Myocyte (in vitro differentiated cells): ENCODE results near the gene CLEC11A. TPM values are rescaled to one million over a fixed set of nuclear protein-coding genes. Genes with fewer than 3 reads are reported as not detected.
"Not testable (repeated sequence)": the region's sequence is repeated elsewhere in the genome, so short reads cannot be mapped to it uniquely, and the experiment has no call there.

Experiments used
- DNase-seq: peaks from one replicate; pipeline ENCODE4 v3.0.0-alpha.2; 2012; ENCODE audit warnings: low read depth
- total RNA-seq: library from RNA; depleted of rRNA; stranded (reverse); fragments of >200 nt; gene quantifications from 2 replicates; pipeline ENCODE4 v1.2.3, GENCODE V29; 2014

Gene CLEC11A
- total RNA-seq, 1 donor from 2014 or later = 35.5 TPM

DNA sequence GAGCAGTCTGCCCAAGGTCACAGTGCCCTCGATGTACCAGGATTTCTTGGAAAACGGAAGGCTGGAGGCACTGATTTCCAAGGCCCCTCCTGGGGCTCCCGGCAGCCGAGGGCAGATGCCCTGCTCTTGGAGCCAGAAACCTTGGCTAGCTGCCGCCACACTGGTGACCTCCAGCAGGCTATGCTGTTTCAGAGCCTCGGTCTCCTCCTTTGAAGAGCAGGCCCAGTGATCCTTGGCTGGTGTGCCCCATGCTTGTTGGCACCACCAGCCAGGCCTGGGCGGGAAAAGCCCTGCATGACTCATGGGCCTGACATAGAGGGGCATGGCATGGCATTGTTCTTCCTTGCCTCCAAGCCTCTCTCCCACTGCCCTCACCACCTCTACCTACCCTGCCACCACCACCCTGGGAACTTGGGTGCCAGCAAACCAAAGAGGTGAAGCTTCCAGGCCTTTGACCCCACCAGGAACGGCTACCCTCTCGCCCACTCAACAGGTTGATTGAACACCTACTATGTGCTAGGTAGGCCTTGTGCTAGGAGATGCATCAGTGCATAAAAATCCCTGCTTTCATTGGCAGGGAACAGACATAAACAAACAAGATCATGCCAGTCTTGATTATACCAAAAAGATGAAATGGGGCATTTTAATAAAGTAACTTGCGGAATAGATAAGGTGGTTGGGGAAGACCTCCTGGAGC, 1.6 kb upstream of the CLEC11A start:
- DNase-seq = peak; percentile 45

DNA sequence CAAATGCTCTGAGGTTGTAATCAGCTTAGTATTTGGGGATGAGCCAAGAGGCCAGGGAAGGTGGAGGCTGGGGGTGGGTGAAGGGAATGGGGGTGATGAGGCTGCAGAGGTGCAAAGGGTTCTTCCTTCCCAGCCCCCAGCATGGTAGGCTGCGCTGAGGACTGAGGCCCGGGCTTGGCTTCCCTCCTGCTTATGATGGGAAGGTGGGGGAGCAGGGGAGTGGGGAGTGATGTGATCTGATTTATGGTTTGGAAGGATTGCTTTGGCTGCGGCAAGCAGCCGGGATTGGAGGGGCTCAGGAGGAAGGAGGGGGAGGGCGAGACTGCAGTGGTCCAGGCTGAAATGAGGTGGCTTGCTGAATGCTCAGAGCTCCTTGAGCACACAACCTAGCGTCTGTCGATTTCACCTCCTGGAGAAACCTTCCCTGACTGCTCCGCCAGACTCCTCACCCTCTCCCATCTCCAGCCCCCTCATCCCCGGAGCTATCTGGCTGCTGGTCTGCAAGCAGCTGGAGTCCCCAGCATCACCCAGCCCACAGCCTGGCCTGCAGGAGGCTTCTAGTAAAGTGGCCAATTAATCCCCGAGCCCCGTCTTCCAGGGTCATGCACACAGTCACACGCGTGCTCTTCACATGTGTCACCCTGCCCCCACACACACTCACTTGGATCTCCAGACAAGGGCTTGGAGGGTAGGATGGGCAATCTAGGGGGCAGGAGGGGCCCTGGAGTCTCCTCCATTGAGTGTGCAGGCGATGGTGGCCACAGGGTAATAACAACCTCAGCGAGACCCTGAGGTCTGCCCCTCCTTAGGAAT, 757 bp upstream of the CLEC11A start:
- no peak for DNase-seq

DNA sequence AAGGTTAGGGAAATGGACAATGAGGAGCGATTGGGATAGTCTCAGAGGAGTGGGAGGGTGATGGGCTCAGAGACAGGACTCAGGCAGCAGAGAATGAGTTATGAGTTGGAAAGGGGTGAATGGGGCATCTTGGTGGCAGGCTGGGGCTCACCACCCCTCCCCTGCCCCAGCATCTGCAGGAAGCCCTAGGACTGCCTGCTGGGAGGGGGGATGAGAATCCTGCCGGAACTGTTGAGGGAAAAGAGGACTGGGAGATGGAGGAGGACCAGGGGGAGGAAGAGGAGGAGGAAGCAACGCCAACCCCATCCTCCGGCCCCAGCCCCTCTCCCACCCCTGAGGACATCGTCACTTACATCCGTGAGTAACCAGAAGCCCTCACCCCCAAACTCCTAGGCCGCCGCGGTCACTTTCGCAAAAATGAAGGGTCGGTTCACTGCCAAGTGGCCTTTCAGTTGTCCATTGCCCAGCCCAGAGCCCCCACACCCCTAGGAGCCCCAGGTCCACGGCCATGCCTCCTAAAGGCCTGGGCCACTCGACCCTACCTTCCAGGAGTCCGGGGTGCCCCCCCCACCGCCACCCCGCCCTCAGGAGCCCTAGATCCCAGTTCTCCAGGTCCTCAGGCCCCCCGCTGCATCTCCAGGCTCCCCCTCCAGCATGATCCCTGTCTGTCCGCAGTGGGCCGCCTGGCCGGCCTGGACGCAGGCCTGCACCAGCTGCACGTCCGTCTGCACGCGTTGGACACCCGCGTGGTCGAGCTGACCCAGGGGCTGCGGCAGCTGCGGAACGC, 764 bp downstream of the CLEC11A start:
- no peak for DNase-seq

DNA sequence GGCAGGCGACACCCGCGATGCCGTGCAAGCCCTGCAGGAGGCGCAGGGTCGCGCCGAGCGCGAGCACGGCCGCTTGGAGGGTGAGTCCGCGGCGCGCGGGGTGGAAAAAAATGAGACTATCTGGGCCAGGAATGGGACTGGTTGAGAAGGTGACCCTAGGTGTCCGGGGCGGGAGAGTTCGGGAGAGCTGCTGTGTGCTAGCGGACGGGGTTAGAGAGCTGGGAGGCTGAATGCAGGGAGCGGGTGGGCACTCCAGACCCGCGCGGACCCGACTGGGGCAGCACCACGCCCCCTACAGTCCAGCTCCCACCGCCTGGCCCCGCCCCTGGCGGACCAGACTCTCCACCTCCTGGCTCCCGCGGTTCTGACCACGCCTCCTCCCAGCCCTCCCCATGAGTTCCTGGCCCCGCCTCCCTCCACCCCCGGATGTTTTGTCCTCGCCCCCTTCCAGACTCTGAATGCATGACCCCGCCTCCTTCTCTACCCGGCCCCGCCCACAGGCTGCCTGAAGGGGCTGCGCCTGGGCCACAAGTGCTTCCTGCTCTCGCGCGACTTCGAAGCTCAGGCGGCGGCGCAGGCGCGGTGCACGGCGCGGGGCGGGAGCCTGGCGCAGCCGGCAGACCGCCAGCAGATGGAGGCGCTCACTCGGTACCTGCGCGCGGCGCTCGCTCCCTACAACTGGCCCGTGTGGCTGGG, 1.5 kb downstream of the CLEC11A start:
- DNase-seq = peak; percentile 100

DNA sequence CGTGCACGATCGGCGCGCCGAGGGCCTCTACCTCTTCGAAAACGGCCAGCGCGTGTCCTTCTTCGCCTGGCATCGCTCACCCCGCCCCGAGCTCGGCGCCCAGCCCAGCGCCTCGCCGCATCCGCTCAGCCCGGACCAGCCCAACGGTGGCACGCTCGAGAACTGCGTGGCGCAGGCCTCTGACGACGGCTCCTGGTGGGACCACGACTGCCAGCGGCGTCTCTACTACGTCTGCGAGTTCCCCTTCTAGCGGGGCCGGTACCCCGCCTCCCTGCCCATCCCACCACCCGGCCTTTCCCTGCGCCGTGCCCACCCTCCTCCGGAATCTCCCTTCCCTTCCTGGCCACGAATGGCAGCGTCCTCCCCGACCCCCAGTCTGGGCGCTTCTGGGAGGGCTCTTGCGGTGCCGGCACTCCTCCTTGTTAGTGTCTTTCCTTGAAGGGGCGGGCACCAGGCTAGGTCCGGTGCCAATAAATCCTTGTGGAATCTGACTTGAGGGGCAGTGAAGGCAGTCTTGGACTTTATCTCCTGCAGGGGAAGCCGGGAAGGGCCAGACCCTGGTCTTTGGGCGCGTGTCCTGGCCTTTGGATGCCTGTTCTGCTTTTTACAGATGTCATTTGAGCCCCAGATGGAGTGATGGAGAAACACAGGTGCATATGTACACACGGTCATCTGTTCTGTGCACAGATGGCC, 2.2 kb downstream of the CLEC11A start:
- DNase-seq = peak; percentile 38

DNA sequence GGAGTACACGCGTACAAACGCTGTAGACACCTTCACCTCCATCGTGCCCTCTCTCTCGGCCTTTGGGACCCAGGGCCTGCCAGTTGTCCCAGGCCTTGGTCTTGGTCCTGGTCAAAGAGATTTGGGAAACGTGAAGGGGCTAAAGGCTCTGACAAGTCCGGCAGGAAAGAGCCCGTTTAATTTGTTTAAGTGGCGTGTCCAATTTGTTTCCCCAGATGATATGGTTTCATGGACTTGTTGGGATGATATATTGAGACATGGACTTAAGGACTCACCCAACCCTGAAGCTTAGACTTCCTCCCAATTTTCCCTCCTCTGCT, 2.7 kb downstream of the CLEC11A start:
- DNase-seq = no peak

DNA sequence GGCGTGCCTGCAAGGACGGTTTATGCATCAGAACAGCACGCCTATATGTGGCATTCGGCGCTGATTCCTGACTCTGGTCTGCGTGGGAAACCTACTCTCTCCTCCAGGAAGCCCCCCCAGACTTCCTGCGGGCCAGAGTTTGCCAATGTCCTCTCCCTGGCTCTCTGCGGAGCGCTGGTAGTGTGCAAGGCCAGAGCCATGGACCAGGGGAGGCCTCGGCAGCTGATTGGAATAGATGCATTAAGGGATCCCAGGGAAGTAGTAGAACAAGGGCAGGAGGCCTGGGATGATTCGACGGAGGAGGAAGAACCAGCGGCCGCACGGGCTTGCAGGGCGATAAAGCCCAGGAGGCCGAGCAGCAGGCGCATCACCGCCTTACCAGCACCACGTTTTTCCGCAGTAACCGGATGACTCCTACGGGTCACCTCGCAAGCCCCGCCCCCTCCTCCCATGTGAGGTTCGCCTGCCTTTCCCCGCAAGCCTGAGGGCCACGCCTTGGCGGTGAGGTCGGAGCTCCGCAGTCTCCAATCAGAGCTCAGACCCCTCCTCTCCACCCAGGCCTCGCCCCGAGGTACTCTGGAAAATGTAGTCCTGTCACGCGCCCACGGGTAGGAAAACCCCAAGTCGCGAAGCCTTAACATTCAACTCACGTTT, 5.0 kb downstream of the CLEC11A start:
- DNase-seq = no peak

DNA sequence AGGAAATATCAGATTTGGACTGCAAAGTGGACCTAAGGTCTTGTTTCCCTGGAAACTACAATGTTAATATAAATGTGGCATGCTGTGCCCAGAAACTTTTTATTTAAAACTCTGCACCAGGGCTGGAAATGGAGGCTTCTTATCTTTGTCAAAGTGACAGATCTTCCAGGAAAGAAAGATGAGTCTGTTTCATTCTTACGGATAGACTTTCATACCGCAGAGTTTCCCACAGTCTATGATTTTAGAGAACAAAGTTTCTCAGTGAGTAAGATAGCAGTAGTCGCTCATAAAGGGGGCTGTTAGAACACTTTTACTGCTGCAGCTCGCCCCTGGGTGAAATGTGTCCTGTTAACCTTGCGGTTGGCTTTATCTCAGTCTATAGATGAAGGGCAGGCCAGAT, 6.7 kb downstream of the CLEC11A start:
- DNase-seq = no peak

DNA sequence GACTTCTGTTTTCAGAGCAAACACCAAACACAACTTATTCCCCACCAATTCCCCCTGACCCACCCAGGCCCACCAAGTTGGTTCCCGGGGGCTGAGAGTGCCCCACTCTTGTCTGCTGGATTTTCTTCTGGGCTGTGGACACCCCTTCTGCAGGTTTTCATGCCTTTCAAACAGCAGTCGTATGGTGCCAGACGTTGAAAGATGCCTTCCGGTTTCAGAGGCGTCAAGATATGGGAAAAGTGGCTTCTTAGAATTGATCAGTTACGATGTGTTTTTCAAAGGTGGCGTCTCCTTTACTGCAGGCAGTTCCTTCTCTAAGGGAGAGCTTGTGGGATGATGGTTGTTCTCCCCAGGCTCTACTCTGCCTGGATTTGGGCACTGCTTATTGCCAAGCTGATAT, 12.7 kb downstream of the CLEC11A start:
- no peak for DNase-seq

DNA sequence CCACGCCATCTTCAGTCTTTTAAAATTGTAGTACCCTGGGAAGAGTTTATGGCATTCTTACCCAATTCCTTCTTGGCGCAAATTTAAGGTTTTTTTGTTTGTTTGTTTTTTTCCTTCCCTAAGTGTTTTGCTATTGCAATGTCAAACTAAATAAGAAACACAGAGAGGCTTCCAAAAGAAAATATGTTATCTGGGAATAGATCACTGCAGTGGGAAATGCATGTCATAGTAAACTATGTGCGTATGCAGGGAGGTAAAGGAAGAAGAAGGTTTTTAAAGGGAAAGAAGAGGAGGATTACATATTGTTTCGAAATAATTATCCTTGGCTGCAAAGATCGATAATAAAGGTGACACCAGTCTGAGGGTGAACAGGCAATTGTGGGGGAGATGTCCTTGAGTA, 13.2 kb downstream of the CLEC11A start:
- no peak for DNase-seq

DNA sequence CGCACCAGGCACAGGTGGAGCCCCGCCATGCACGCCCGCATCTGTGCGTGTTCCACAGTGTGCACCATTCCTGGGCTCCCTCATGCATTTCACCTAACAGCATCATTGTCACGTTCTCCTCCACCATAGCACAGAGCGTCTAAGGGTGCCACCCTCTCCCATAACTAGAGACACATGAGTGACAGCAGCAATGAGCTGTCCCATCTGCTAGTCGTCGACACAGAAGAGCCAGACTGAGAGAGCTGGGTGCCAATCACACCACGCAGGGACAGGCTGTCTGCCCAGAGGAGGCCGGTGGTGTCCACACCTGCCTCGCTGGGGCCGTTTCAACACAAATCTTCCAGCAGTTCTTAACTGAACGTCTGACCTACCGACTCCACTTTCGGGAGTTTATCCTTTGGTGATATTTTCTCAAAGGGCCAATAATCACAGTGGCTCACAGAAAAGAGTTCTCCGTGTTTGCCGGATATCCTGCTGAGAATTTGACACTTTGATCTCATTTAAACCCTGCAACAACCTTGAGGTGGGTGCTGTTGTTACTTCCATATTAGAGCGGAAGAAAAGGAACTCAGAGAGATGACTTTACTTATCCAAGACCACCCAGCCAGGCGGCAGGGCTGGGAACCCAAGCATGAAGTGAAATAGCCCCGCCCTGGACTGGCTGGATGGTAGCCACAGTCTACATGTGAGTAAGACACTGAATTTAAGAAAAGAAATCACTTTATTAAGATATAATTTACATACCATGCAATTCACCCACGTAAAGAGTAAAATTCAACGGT, 16.2 kb downstream of the CLEC11A start:
- DNase-seq = no peak

DNA sequence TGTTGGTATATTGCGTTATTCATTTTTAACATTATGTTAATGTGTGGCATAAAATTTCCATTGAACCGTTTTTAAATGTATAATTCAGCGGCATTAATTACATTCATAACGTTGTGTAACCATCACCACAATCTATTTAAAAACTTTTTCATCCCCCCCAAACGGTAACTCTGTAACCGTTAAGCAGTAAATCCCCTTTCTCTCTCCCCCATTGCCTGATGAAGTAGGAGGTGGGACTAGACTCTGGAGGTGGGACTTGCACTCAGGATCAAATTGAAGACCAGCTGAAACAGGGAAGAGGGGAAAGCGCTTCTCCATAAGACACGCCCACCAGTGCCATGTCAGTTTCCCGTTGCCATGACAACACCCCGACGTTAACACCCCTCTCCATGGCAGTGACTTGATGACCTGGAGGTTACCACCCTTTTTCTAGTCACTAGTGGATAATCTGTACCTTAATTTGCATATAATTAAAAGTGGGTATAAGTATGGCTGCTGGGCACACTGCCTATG, 16.8 kb downstream of the CLEC11A start:
- no peak for DNase-seq

DNA sequence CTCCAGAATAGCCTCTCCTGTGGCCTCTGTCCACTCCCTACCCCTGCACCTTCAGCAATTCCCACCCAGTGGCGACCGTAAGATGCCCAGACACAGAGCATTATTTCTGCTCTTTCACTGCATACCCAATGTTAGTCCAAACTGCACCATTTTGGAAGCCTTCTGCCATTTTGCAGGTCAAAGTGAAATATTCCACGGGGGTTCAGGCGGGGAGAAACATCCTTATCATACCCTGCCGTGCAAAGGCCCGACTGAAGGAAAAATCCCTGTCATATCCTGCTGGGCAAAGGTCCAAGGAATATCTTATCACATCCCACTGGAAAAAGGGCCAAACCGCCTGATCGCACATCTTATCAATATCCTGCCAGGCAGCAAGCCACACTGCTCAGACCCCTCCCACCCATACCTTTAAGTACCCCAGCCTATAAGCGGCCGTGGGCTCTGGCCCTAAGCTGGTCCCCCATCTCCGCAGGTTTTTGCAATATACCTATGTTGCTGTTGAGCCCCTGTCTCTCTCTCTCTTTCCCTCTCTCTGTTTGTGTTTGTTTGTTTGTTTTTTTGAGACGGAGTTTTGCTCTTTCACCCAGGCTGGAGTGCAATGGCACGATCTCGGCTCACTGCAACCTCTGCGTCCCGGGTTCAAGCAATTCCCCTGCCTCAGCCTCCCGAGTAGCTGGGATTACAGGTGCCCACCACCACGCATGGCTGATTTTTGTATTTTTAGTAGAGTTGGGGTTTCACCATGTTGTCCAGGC, 18.2 kb downstream of the CLEC11A start:
- no peak for DNase-seq

DNA sequence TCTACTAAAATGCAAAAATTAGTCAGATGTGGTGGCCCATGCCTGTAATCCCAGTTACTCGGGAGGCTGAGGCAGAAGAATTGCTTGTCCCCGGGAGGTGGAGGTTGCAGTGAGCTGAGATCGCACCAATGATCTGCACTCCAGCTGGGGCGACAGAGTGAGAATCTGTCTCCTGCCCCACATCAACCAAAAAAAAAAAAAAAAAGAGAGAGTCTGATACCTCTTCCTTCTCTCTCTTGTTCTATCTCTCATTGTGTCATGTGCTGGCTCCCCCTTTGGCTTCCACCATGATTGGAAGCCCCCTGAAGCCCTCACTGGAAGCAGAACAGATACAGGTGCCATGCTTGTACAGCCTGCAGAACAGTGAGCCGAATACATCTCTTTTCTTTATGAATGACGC, 20.4 kb downstream of the CLEC11A start:
- no peak for DNase-seq

DNA sequence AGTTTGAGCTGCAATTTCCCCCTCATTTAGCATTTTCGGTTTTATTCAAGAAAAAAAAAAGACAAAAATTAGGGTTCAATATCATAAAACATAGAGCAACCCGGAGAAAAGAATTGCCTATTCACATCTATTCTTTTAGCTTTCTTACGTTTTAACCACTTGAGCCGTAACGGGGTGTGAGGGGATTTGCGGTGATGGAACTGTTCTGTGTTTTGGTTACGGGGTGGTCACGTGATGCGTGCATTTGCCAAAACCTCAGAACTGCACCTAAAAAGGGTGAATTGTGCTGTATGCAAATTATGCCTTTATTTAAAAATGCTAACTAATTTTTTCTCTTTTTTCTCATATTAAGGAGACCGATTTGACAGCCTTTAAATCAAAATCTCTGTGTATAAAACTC, 22.1 kb downstream of the CLEC11A start:
- no peak for DNase-seq

DNA sequence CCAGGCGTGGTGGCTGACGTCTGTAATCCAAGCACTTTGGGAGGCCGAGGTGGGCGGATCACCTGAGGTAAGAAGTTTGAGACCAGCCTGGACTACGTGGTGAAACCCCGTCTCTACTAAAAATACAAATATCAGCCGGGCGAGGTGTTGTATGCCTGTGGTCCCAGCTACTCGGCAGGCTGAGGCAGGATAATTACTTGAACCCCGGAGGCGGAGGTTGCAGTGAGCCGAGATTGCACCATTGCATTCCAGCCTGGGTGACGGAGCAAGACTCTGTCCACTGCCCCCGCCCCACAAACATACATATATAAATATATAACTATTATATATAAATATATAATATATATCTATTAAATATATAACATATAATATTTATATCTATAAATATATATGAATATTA, 24.0 kb downstream of the CLEC11A start:
- DNase-seq = not testable (repeated sequence)

DNA sequence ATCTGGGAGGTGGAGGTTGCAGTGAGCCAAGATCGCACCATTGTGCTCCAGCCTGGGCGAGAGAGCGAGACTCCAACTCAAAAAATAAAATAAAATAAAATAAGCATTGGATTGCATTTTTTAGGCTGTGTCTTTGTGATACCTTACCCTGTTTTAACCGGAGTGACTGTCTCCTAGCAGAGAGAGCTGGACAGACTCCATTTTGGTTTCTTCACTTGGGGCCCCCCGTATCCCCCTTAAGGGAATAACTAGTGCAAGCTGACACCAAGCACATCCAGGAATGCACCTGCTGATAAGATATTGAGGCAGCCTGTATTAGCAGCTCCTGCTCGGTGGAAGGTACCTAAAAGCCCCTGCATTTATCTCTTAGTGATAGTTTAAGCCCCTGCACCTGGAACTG, 26.3 kb downstream of the CLEC11A start:
- no peak for DNase-seq

DNA sequence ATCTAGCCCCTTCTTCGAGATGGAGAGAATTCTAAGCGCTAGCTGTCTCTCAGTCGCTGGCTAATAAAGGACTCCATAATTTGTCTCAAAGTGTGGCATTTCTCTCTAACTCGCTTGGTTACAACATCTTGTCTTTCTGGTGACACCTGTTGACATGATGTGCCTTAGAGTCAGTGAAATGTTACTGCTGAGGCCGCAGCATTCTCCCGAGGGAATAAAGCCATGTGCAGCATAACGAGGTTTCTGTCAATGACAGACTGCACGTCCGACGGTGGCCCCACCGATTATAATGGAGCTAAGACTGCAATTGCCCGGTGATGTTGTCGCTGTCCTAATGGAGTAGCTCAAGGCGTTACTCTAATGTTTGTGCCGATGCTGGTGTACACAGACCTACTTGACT, 26.8 kb downstream of the CLEC11A start:
- peak; percentile 6 for DNase-seq

DNA sequence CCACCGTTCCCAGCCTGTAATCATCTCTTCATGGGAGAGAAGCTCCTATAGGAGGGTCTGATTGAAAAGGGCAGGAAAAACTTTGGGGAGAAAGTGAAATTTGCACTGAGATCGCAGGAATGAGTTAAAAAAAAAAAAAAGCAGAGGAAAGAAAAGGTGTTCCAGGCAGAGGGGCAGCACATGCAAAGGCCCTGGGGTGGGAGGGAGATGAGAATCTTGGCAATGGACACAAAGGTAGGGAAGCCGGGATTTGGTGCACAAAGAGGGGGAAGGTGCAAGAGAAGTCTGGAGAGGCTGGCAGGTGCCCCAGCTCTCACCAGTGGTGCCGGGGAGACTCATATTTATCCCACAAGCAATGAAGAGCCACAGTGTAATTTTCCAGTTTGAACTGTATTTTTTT, 30.7 kb downstream of the CLEC11A start:
- no peak for DNase-seq
